ENCODE results near the gene FSTL5. TPM values are rescaled to one million over a fixed set of nuclear protein-coding genes. Genes with fewer than 3 reads are reported as not detected.

FSTL5 gene
- total and polyA plus RNA-seq, 2 of the 13 experiments (the other 11 are each of a cell fraction or from before 2014, with no cell fraction given): 0.03 to 0.07 TPM

DNA sequence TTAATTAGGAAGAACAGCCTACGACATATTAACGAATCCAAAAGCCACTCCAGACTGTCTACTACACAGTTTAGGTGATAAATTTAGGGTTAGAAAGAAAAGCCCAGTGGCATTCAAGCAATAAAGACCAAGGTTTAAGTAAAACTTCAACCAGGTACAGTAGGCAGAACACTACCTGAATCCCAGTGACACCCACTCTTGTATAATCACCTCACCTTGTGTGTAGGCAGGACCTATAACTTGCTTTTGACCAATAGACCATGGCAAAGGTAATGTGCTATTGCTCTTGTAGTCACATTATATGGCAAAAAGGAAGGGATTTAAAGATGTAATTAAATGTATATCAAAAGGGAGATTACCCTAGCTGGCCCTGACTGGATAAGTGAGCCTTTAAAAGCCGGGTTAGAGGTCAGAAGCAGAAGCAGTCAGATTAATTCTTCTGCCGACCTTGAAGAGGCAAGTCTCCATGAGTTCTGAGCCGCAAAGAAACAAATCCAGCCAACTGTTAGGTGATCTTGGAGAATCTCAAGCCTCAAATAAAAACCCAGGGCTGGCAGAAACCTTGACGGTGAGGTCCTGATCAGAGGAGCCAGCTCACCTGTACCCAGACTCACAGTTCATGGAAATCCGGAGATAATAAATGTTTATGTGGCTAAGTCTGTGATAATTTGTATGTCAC is 8.8 kb downstream of the FSTL5 start (continued):
- TF ChIP-seq, protein P1, sequence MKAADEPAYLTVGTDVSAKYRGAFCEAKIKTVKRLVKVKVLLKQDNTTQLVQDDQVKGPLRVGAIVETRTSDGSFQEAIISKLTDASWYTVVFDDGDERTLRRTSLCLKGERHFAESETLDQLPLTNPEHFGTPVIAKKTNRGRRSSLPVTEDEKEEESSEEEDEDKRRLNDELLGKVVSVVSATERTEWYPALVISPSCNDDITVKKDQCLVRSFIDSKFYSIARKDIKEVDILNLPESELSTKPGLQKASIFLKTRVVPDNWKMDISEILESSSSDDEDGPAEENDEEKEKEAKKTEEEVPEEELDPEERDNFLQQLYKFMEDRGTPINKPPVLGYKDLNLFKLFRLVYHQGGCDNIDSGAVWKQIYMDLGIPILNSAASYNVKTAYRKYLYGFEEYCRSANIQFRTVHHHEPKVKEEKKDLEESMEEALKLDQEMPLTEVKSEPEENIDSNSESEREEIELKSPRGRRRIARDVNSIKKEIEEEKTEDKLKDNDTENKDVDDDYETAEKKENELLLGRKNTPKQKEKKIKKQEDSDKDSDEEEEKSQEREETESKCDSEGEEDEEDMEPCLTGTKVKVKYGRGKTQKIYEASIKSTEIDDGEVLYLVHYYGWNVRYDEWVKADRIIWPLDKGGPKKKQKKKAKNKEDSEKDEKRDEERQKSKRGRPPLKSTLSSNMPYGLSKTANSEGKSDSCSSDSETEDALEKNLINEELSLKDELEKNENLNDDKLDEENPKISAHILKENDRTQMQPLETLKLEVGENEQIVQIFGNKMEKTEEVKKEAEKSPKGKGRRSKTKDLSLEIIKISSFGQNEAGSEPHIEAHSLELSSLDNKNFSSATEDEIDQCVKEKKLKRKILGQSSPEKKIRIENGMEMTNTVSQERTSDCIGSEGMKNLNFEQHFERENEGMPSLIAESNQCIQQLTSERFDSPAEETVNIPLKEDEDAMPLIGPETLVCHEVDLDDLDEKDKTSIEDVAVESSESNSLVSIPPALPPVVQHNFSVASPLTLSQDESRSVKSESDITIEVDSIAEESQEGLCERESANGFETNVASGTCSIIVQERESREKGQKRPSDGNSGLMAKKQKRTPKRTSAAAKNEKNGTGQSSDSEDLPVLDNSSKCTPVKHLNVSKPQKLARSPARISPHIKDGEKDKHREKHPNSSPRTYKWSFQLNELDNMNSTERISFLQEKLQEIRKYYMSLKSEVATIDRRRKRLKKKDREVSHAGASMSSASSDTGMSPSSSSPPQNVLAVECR (CRISPR knock-in tag; IDR thresholded peaks at IDR 0.05; ENCODE audit: borderline replicate concordance): no peak
- TF ChIP-seq HMG20B (CRISPR knock-in tag; conservative IDR thresholded peaks at IDR 0.05) (no peak), FOXA3 (CRISPR knock-in tag; IDR thresholded peaks at IDR 0.05) (no peak), HOMEZ (CRISPR knock-in tag; IDR thresholded peaks at IDR 0.05; ENCODE audit: low read depth) (no peak), SMYD3 (CRISPR knock-in tag; IDR thresholded peaks at IDR 0.05) (no peak), MBD4 (IDR thresholded peaks at IDR 0.05; ENCODE audit: borderline replicate concordance, low read length) (no peak)

DNA sequence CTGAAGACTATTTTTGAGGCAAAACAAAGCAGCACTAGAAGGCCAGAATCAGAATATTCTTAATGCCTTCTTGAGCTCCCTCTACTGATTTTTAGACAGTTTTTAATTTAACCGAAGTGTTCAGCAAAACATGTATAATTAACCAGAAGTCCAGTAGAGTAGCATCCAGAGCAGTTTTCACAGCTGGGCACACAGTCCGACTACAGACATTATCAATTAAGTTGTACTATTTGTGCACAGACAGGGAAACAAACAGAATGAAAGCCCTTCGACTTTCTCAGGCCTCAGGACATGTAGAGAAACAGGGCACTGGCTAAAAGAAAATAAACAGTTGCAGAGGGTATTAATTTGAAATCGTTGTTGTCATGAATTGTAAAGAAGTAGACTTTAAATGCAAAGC is 11.9 kb downstream of the FSTL5 start:
- no peak for DNase-seq (ENCODE audit: low spot score)
- POLR2A ChIA-PET: no interaction called here
- FAIRE-seq: no peak
- CTCF ChIA-PET (ENCODE audit: low intra/inter-chr PET ratio, low total read pairs): no interaction called here
- no peaks in the 10 kb centered on the region for H3K79me2 ChIP-seq (ENCODE audit: insufficient read depth, low read length)
- no peak overlapping the region for H3K27ac ChIP-seq (ENCODE audit: extremely low read length, insufficient read depth, low read length)
- no peak overlapping the region for H3K4me2 ChIP-seq (ENCODE audit: low read depth, low read length)
- H3K36me3 ChIP-seq (replicated peaks in 1 of 2; ENCODE audit: control insufficient read depth in 1 of 2, insufficient read depth in 2 of 2, low read length in 2 of 2): no peaks in the 10 kb centered on the region
- H2AFZ ChIP-seq (ENCODE audit: low read length): no peak overlapping the region
- no peaks in the 10 kb centered on the region for H3K27me3 ChIP-seq (ENCODE audit: control insufficient read depth in 1 of 2, insufficient read depth in 2 of 2, low read length in 2 of 2)
- no TSS peak for BruUV-seq (replicated peaks)
- intact Hi-C loops (cut with micrococcal nuclease; ENCODE audit: unreplicated experiment) (no loop called here), in situ Hi-C loops (cut with HindIII; ENCODE audit: extremely low pct_ligation_motif_present, low pct_unique_long_range_greater_than_20kb) (loop anchor here (25.0 kb wide), 2 partner anchors 590 to 840 kb away; no protein-coding TSS in a partner anchor)
- no peak for ATAC-seq
- no peaks in the 10 kb centered on the region for H3K4me1 ChIP-seq (ENCODE audit: insufficient read depth, low read length)
- under 1% methylated on average over 4 of the region's 4 CpGs for whole genome bisulfite sequencing (ENCODE audit: low lambda C conversion rate)
- H3K4me3 ChIP-seq (replicated peaks in 1 of 3; ENCODE audit: insufficient read depth in 1 of 3, low read depth in 2 of 3, low read length in 3 of 3): no peak overlapping the region
- H3K9ac ChIP-seq (ENCODE audit: insufficient read depth, low read depth, low read length): no peak overlapping the region
- no peaks in the 10 kb centered on the region for H4K20me1 ChIP-seq (ENCODE audit: insufficient read depth, low read length)
- no peaks in the 10 kb centered on the region for H3K9me3 ChIP-seq (ENCODE audit: low read length)
- TF ChIP-seq CREB1 (IDR thresholded peaks at IDR 0.05) (no peak), CREB1 (CRISPR knock-in tag; IDR thresholded peaks at IDR 0.05) (no peak), ATRX (CRISPR knock-in tag; IDR thresholded peaks at IDR 0.05; ENCODE audit: borderline replicate concordance) (no peak), U2AF1 (optimal IDR thresholded peaks at IDR 0.05; ENCODE audit: low read depth, low read length) (no peak), NR2F2 (IDR thresholded peaks at IDR 0.05; ENCODE audit: borderline replicate concordance, low read depth) (no peak), ASH2L (IDR thresholded peaks at IDR 0.05; ENCODE audit: insufficient read length, low read depth, low read length) (no peak), ZEB1 (IDR thresholded peaks at IDR 0.05; ENCODE audit: insufficient replicate concordance, low read depth) (no peak), ZNF484 (CRISPR knock-in tag; IDR thresholded peaks at IDR 0.05; ENCODE audit: borderline replicate concordance, low read depth) (no peak), TOE1 (CRISPR knock-in tag; IDR thresholded peaks at IDR 0.05) (no peak)
- TF ChIP-seq, protein P2, sequence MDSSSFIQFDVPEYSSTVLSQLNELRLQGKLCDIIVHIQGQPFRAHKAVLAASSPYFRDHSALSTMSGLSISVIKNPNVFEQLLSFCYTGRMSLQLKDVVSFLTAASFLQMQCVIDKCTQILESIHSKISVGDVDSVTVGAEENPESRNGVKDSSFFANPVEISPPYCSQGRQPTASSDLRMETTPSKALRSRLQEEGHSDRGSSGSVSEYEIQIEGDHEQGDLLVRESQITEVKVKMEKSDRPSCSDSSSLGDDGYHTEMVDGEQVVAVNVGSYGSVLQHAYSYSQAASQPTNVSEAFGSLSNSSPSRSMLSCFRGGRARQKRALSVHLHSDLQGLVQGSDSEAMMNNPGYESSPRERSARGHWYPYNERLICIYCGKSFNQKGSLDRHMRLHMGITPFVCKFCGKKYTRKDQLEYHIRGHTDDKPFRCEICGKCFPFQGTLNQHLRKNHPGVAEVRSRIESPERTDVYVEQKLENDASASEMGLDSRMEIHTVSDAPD (CRISPR knock-in tag; IDR thresholded peaks at IDR 0.05): no peak
